Middle frontal gyrus (tissue), 1 donor: ENCODE measurements around the gene CELF2.
"Not testable (repeated sequence)": the region's sequence is repeated elsewhere in the genome, so short reads cannot be mapped to it uniquely, and the experiment has no call there.

Source experiments
- DNase-seq: peaks from one replicate; pipeline ENCODE4 v3.0.0-alpha.2; 2015; ENCODE audit warnings: low spot score; ENCODE audit errors: extremely low spot score

Gene CELF2

GRCh38 chr10:11170993-11171851 is 153.6 kb downstream of the CELF2 start:
- no peak for DNase-seq

- DNase-seq, result no peak
Measured at GRCh38 chr10:11173042-11173441, 155.4 kb downstream of the CELF2 start.

- DNase-seq, result no peak
Measured at GRCh38 chr10:11175823-11176243, 158.2 kb downstream of the CELF2 start.

- no peak for DNase-seq
Measured at GRCh38 chr10:11176746-11177145, 159.1 kb downstream of the CELF2 start.

GRCh38 chr10:11177381-11177780 is 159.7 kb downstream of the CELF2 start:
- no peak for DNase-seq

GRCh38 chr10:11177926-11178471 is 160.3 kb downstream of the CELF2 start:
- no peak for DNase-seq

GRCh38 chr10:11178606-11179515 is 161.2 kb downstream of the CELF2 start:
- DNase-seq, result no peak

GRCh38 chr10:11179516-11180105 is 161.9 kb downstream of the CELF2 start:
- no peak for DNase-seq

- DNase-seq, result no peak
Measured at GRCh38 chr10:11180228-11180627, 162.6 kb downstream of the CELF2 start.

GRCh38 chr10:11181978-11182377 is 164.3 kb downstream of the CELF2 start:
- no peak for DNase-seq

GRCh38 chr10:11183015-11183414 is 165.3 kb downstream of the CELF2 start:
- DNase-seq, result no peak

GRCh38 chr10:11184093-11184492 is 166.4 kb downstream of the CELF2 start:
- DNase-seq, result no peak

- DNase-seq, result not testable (repeated sequence)
Measured at GRCh38 chr10:11185128-11185665, 167.5 kb downstream of the CELF2 start.

- DNase-seq, result no peak
Measured at GRCh38 chr10:11186374-11186773, 168.7 kb downstream of the CELF2 start.

GRCh38 chr10:11189582-11190376 is 172.1 kb downstream of the CELF2 start:
- no peak for DNase-seq

- DNase-seq, result no peak
Measured at GRCh38 chr10:11191190-11191589, 173.5 kb downstream of the CELF2 start.

- no peak for DNase-seq
Measured at GRCh38 chr10:11191678-11192077, 174.0 kb downstream of the CELF2 start.

GRCh38 chr10:11192304-11193000 is 174.8 kb downstream of the CELF2 start:
- no peak for DNase-seq

GRCh38 chr10:11193001-11193551 is 175.4 kb downstream of the CELF2 start:
- no peak for DNase-seq
